Panc1 (cell line): Measurements from ENCODE around the gene TERT.

Experiments
- CTCF ChIP-seq: fragments of 450-650 bp; IDR thresholded peaks from 2 replicates; pipeline ENCODE4 v1.5.1; 2017; ENCODE audit warnings: mild to moderate bottlenecking
- POLR2AphosphoS5 ChIP-seq: IDR thresholded peaks from 2 replicates; pipeline ENCODE4 v1.6.1; 2012; ENCODE audit warnings: mild to moderate bottlenecking, low read depth, low read length, moderate library complexity
- REST ChIP-seq, 2 experiments: IDR thresholded peaks; 2 replicates each; pipeline ENCODE4 v1.6.1; 2011 to 2012; ENCODE audit warnings: low read depth in 2 of 2, control low read depth in 1 of 2, low read length in 1 of 2, mild to moderate bottlenecking in 1 of 2, moderate library complexity in 1 of 2; ENCODE audit not compliant: insufficient read depth in 1 of 2
- SIN3A ChIP-seq: IDR thresholded peaks from 2 replicates; pipeline ENCODE4 v1.6.1; 2012; ENCODE audit warnings: low read depth, mild to moderate bottlenecking, low read length, moderate library complexity, borderline replicate concordance; ENCODE audit not compliant: insufficient read depth

- TF ChIP-seq CTCF (no peak), POLR2AphosphoS5 (no peak), SIN3A (no peak), REST (IDR thresholded peaks at IDR 0.05; ENCODE audit: insufficient read depth in 1 of 2, low read depth in 2 of 2, low read length in 1 of 2) (no peak)
These were observed 16.7 kb upstream of the TERT start for GRCh38 chr5:1311439-1312055.
